ENCODE data around the gene CAPZB. TPM values are rescaled to one million over a fixed set of nuclear protein-coding genes. Genes with fewer than 3 reads are reported as not detected.

CAPZB gene
- polyA plus RNA-seq, 1 donor, result 217 TPM

DNA sequence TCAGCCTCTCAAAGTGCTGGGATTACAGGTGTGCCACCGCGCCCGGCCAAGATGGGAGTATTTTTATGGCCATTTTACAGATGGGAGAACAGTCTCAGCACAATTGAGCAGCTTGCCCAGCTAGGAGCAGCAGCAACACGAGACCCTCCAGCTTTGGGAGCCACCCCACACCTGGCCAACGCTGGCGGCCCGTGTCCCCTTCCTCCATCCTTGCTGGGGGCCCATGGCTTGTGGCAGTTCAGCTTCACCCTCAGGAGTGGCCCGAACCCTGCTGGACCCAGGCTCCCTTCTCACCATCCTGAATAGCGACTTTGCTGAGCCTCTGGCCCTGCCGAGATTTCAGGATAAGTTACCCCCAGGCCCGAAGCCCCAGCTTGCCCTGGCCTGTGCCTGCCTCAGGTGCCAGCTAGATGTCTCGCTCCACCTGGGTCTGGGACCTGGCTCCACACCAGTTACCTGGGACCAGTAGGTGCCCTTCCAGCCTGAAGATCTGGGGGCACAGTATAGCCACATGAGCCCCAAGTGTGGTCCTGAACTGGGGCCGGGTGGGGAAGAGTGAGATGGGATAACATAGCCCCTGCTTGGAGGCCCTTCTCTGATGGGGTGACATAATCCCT is 154.0 kb downstream of the CAPZB start:
- DNase-seq, result no peak

- no peak for DNase-seq
Measured at GRCh38 chr1:19330449-19331135, 154.7 kb downstream of the CAPZB start.

GRCh38 chr1:19329611-19330010 is 155.7 kb downstream of the CAPZB start:
- no peak for DNase-seq

- no peak for DNase-seq
Measured at GRCh38 chr1:19329188-19329587, 156.2 kb downstream of the CAPZB start.

GRCh38 chr1:19328486-19328885 is 156.9 kb downstream of the CAPZB start:
- DNase-seq, result no peak

- DNase-seq, result no peak
Measured at GRCh38 chr1:19327736-19328135, 157.6 kb downstream of the CAPZB start.

GRCh38 chr1:19327301-19327700 is 158.0 kb downstream of the CAPZB start:
- no peak for DNase-seq

DNA sequence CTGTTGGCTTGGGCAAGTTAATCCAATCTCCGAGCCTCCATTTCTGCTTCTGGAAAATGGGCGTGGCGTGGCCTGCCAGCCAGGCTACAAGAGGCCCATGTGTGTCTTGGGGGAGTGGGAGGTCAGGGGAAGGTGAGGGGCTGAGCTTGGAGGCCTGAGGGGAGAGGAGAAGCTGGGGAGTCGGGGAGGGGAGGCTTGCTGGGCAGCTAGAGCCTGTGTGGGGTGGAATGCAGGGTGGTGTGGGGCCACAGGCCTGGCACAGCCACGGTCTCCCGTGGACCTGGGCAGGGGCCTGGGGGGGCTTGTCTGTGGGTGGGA is 158.6 kb downstream of the CAPZB start:
- no peak for DNase-seq

DNA sequence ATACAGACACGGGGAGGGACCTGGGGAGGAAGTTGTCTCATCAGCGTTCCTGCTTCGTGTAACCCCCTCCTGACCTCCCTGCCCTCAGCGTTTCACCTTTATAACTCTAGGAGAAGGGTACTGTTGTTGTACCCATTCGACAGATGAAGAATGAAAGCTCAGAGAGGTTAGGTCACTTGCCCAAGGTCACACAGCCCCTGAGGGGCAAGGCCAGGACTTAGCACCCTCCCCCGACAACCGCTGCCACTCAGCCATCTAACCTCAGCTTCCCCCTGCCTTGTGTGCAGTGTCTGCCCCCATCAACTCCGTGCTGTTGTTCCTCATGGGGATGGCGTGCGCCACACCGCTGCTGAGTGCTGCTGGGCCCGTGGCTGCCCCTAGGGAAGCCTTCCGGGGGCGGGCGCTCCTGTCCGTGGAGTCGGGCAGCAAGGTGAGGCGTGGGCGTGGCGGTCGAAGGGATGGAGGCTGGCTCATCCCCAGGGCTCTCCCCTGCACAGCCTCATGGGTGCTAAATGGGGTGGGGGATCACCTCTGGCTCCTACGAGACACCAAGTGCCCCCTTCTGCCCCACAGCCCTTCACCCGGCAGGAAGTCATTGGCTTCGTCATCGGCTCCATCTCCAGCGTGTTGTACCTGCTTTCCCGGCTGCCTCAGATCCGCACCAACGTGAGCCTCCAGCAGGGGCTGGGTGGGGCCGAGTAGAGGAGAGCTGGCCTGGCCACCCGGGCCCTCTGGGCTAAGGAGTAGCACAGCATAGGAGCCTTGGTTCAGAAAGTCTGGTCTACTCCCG is 159.2 kb downstream of the CAPZB start:
- no peak for DNase-seq

DNA sequence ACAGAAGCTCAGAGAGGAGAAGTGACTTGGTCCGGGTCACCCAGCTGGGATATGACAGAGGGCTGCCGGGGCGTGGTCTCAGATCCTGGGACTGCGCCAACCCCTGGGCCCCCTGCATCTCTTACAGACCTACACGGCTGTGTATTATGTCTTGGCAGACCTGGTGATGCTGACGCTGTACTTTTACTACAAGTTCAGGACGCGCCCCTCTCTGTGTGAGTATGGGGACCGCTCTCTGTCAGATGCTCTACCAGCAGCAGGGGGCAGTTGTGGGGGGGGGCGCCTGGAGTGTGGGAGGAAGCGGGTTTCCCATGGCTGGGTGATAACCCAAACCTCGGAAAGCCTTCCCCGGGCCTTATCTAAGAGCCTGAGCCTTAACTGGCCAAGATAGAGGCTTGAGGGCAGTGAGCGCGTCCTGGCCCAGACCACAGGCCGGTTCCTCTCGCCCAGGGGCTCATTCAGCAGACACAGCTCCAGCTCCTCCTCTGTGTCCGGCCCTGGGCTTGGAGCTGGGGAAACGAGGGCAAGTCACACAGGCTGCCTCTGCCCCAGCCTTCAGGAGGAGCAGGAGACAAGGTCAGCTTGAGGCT is 159.9 kb downstream of the CAPZB start:
- no peak for DNase-seq

DNA sequence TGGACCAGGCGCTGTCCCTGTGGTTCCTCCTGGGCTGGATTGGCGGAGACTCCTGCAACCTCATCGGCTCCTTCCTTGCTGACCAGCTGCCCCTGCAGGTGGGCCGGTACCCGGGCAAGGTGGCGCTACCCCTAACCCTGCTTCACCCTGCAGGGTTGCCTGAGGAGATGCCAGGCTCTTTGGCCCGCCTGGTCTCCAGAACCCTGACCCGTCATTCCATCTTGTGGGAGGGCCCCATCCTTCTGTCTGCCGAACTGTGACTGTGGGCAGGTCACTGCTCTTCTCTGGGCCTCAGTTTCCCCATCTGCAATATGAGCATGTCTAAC is 160.7 kb downstream of the CAPZB start:
- DNase-seq, result no peak

DNA sequence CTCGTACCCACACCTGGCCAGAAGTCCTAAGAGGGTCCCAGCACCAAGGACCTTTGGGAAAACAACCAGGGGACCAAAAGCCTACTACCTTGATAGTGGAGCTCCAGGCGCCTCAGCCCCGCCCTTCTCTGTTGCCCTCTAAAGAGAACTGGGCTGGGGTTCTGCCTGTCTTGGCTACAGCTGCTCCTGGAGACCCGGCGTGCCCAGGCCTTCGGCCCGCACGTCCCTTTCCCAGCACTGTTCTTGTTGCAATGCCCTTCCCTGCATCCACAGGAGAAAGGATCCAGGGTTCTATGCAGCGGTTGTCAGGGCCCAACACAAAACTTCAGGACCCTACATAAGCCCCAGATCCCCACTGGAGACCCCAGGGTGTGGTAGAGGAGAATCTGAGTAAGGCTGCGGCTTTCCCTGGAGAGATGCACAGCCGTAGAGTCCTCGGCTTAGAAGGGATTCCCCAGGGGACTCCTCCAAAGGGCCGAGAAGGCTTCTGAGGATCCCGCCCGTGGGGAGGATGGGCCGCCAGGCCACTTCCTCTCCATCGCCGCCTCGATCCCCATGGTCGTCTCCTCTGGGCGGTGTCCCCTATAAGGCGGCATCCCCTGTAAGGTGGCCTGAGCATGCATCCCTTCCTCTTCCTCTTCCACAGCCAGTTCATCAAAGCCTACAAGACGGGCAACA is 161.2 kb downstream of the CAPZB start:
- no peak for DNase-seq

- DNase-seq, result no peak
Measured at GRCh38 chr1:19322481-19322880, 162.9 kb downstream of the CAPZB start.

DNA sequence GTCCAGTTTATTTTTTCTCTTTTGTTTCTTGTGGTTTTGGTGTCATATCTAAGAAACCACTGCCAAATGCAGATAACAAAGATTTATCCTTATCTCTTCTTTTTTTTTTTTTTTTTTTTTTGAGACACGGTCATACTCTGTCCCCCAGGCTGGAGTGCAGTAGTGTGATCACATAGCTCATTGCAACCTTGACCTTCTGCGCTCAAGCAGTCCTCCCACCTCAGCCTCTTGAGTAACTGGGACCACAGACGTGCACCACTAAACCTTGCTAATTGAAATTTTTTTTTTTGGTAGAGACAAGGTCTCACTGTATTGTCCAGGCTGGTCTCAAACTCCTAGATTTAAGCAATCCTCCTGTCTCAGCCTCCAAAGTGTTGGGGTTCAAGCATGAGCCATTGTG is 164.3 kb downstream of the CAPZB start:
- no peak for DNase-seq

DNA sequence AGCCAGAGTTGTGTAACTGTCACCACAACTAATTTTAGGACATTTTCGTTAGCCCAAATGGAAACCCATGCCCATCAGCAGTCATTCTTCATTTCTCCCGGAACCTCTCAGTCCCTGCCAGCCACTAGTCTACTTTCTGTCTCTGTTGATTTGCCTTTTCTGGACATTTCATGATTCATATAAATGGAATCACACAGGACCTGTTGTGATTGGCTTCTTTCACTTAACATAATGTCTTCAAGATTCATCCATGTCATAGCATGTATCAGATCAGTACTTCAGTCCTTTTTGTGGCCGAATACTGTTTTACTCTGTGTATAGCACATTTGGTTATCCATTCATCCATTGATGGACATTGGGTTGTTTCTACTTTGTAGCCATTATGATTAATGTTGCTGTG is 166.1 kb downstream of the CAPZB start:
- DNase-seq, result no peak

GRCh38 chr1:19317126-19317910 is 168.0 kb downstream of the CAPZB start:
- DNase-seq, result no peak

- DNase-seq, result no peak
Measured at GRCh38 chr1:19315378-19316198, 169.8 kb downstream of the CAPZB start.

DNA sequence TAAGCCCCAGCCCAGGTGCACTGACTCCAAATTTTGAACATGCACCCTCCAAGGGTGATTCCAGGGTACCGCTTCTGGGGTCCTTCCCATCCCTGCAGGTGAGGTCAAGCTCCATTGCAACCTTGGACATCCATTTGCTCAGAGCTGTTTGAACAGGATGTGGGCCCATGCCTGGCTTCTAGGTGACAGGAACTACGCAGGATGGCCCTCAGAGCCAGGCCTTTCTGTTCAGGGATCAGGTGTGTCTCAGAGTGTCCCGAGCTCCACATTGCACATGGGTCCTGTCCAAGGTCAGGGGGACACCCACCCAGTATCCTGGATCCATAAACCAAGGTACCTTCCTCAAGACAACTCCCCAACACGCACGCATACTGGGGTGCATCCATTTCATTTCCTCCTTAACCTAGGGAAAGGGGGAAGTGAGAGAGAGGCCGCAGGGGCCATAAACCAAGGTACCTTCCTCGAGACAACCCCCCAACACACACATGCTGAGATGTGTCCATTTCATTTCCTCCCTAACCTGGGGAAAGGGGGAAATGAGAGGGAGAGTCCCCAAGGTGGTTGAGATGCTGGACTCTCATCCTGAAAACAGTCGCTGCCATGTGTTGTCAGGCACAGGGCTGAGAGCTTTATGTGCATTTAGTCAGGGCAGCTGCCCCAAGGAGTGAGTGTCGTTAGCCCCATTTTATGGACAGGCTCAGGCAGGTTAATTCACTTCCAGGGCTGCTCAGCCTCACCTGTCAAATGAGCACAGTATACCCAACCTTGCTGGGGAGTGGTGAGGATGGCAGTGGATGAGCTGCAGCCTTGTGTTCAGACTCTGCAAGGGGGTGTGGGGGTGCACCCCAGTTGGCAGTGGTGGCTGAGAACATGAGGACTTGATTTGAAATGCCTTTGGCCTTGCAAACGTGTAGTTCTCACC is 171.1 kb downstream of the CAPZB start:
- no peak for DNase-seq

GRCh38 chr1:19313636-19313959 is 171.7 kb downstream of the CAPZB start:
- no peak for DNase-seq

All from left kidney (tissue), 2 donors.